ENCODE data around the gene SHANK1.

DNA sequence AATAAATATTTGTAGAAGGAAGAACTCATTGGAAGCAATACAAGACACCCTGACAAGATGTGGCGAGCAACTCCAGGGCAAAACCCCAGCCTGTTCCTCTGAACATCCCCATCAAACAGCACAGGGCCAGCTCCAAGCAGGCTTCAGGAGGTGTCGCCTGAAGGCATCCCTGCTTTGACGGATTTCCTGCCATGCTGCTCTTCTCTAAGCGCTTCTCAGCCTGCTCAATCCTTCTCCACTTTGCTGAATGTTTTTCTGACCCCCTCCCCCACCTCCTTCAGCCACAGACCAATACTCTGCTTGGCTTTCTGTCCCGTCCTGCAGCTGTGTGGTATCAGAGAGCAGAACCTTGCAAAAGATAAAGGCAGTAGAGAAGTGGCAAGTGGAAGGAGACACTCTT lies 42.0 kb downstream of the SHANK1 start:
- TF ChIP-seq POLR2A (IDR thresholded peaks at IDR 0.05) (no peak), CTCF (IDR thresholded peaks at IDR 0.05) (no peak)
